HL-60 (cell line): ENCODE data around the gene VWA7.
"Not testable (repeated sequence)": the region's sequence is repeated elsewhere in the genome, so short reads cannot be mapped to it uniquely, and the experiment has no call there.

Experiments used
- DNase-seq, 2 experiments: peaks; one replicate each; pipeline ENCODE4 v3.0.0-alpha.2; 2010 to 2020; ENCODE audit warnings: low read depth in 1 of 2, low spot score in 1 of 2
- H3K27ac ChIP-seq: fragments of 250-450 bp; sonication (Bioruptor Pico); replicated peaks from 2 replicates; pipeline ENCODE4 v1.5.1; 2020; ENCODE audit warnings: mild to moderate bottlenecking, moderate library complexity
- H3K27me3 ChIP-seq: fragments of 250-450 bp; sonication (Bioruptor Pico); 2 replicates; pipeline ENCODE4 v1.5.1; 2021; ENCODE audit warnings: mild to moderate bottlenecking, moderate library complexity; ENCODE audit not compliant: insufficient read depth, poor library complexity, severe bottlenecking
- H3K4me3 ChIP-seq: replicated peaks from 2 replicates; pipeline ENCODE4 v1.5.1; 2011; ENCODE audit warnings: mild to moderate bottlenecking, control low read depth, low read length; ENCODE audit not compliant: insufficient read depth
- GABPA ChIP-seq: IDR thresholded peaks from 2 replicates; pipeline ENCODE4 v1.6.1; 2012; ENCODE audit warnings: low read depth
- POLR2AphosphoS5 ChIP-seq: IDR thresholded peaks from 2 replicates; pipeline ENCODE4 v1.6.1; 2012; ENCODE audit warnings: low read depth
- SPI1 ChIP-seq: IDR thresholded peaks from 2 replicates; pipeline ENCODE4 v1.6.1; 2012; ENCODE audit warnings: low read depth, mild to moderate bottlenecking, borderline replicate concordance
- TF ChIP-seq, protein P1 (sequence below): IDR thresholded peaks from one replicate; pipeline ENCODE4 v1.5.1; 2011; ENCODE audit warnings: low read length, control low read depth, inconsistent platforms; ENCODE audit not compliant: insufficient read depth
- TF ChIP-seq, protein P2 (sequence below): IDR thresholded peaks from 2 replicates; pipeline ENCODE4 v1.6.1; 2012; ENCODE audit warnings: low read depth; ENCODE audit not compliant: insufficient replicate concordance

Gene VWA7

DNA sequence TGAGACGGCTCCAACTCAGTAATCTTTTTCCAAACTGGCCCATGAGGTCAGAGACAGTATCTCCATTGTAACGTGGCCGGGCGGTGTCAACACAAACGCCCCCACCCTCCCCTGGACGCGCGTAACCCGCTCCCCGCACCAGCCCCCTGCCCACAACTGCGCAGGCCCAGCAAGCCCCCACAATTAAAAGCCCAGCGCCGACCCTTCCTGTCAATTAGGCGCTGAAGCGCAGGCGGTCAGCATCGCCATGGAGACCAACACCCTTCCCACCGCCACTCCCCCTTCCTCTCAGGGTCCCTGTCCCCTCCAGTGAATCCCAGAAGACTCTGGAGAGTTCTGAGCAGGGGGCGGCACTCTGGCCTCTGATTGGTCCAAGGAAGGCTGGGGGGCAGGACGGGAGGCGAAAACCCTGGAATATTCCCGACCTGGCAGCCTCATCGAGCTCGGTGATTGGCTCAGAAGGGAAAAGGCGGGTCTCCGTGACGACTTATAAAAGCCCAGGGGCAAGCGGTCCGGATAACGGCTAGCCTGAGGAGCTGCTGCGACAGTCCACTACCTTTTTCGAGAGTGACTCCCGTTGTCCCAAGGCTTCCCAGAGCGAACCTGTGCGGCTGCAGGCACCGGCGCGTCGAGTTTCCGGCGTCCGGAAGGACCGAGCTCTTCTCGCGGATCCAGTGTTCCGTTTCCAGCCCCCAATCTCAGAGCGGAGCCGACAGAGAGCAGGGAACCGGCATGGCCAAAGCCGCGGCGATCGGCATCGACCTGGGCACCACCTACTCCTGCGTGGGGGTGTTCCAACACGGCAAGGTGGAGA, 38.1 kb upstream of the VWA7 start, which contains the start of the genes HSPA1A and HSPA1L:
Gene HSPA1A, plus strand, starts transcription at position 519 of the 814 bp plus-strand sequence. Its CDS starts 214 bp downstream, at position 733.
Gene HSPA1L, minus strand, starts transcription at position 259 of the 814 bp plus-strand sequence. CDS start 3,311 bp downstream, outside the sequence.
- TF ChIP-seq GABPA: no peak
- TF ChIP-seq, protein P1, sequence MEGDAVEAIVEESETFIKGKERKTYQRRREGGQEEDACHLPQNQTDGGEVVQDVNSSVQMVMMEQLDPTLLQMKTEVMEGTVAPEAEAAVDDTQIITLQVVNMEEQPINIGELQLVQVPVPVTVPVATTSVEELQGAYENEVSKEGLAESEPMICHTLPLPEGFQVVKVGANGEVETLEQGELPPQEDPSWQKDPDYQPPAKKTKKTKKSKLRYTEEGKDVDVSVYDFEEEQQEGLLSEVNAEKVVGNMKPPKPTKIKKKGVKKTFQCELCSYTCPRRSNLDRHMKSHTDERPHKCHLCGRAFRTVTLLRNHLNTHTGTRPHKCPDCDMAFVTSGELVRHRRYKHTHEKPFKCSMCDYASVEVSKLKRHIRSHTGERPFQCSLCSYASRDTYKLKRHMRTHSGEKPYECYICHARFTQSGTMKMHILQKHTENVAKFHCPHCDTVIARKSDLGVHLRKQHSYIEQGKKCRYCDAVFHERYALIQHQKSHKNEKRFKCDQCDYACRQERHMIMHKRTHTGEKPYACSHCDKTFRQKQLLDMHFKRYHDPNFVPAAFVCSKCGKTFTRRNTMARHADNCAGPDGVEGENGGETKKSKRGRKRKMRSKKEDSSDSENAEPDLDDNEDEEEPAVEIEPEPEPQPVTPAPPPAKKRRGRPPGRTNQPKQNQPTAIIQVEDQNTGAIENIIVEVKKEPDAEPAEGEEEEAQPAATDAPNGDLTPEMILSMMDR: no peak
- TF ChIP-seq POLR2AphosphoS5: no peak
- TF ChIP-seq SPI1: no peak
- TF ChIP-seq, protein P2, sequence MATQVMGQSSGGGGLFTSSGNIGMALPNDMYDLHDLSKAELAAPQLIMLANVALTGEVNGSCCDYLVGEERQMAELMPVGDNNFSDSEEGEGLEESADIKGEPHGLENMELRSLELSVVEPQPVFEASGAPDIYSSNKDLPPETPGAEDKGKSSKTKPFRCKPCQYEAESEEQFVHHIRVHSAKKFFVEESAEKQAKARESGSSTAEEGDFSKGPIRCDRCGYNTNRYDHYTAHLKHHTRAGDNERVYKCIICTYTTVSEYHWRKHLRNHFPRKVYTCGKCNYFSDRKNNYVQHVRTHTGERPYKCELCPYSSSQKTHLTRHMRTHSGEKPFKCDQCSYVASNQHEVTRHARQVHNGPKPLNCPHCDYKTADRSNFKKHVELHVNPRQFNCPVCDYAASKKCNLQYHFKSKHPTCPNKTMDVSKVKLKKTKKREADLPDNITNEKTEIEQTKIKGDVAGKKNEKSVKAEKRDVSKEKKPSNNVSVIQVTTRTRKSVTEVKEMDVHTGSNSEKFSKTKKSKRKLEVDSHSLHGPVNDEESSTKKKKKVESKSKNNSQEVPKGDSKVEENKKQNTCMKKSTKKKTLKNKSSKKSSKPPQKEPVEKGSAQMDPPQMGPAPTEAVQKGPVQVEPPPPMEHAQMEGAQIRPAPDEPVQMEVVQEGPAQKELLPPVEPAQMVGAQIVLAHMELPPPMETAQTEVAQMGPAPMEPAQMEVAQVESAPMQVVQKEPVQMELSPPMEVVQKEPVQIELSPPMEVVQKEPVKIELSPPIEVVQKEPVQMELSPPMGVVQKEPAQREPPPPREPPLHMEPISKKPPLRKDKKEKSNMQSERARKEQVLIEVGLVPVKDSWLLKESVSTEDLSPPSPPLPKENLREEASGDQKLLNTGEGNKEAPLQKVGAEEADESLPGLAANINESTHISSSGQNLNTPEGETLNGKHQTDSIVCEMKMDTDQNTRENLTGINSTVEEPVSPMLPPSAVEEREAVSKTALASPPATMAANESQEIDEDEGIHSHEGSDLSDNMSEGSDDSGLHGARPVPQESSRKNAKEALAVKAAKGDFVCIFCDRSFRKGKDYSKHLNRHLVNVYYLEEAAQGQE: no peak
- DNase-seq: no peak
- H3K27me3 ChIP-seq: no peaks in the 10 kb centered on the region
- H3K27ac ChIP-seq: no peak within 1 kb of the TSS
- no peak within 1 kb of the TSS for H3K4me3 ChIP-seq

DNA sequence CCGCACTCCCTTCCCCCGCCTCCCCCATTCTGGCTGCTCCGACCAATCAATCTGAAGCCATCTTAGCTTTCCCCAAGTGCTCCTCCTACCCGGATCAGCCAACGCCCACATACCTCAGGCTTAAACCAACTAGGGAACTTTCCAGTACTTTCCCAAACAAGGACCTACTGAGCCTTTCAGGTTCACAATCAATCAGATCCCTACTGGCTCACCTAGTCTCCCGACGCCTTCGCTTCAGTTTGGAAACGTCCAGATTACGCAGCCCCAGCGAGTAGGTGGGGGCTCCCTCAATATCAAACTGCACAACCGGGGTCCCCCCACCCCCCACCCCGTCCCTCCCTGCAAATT, 37.5 kb upstream of the VWA7 start:
- TF ChIP-seq POLR2AphosphoS5 (no peak), GABPA (no peak)
- TF ChIP-seq, protein P1: no peak
- DNase-seq: peak in 1 of 2 experiments; percentile 26
- Histone ChIP-seq H3K27ac (no peak overlapping the region), H3K27me3 (no peaks in the 10 kb centered on the region), H3K4me3 (no peak overlapping the region)

DNA sequence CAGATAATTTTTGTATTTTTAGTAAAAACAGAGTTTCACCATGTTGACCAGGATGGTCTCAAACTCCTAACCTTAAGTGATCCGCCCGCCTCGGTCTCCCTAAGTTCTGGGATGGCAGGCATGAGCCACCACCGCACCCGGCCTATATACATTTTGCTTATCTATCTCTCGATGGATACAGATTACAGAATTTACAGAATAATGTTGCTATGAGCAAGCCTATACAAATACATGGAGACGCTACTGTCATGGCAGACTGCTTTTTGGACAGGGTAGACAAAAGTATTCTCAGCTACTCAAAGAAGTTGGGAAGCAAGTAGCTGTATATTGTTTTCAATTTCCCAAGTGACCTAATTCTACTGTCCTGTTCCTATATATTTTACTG, 36.3 kb upstream of the VWA7 start:
- H3K27me3 ChIP-seq: no peaks in the 10 kb centered on the region
- H3K4me3 ChIP-seq: no peak overlapping the region
- DNase-seq: no peak
- no peak for TF ChIP-seq POLR2AphosphoS5
- peak overlapping the region; percentile 6 for H3K27ac ChIP-seq

DNA sequence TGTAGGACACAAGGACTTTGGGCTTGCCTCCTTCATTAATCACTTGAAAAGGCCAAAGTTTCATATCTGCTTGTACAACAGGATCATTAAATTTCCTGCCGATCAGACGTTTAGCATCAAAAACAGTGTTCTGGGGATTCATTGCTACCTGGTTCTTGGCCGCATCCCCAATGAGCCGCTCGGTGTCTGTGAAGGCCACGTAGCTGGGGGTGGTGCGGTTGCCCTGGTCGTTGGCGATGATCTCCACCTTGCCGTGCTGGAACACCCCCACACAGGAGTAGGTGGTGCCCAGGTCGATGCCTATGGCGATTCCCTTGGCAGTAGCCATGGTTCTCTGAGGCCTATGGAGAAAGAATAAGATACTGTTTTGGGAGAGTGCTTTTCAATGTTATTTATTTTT, 34.5 kb upstream of the VWA7 start:
- Histone ChIP-seq H3K27me3 (no peaks in the 10 kb centered on the region), H3K27ac (no peak overlapping the region), H3K4me3 (no peak overlapping the region)
- no peak for DNase-seq
- TF ChIP-seq GABPA (no peak), POLR2AphosphoS5 (no peak), SPI1 (no peak)
- TF ChIP-seq, protein P2: no peak
- TF ChIP-seq, protein P1: no peak

DNA sequence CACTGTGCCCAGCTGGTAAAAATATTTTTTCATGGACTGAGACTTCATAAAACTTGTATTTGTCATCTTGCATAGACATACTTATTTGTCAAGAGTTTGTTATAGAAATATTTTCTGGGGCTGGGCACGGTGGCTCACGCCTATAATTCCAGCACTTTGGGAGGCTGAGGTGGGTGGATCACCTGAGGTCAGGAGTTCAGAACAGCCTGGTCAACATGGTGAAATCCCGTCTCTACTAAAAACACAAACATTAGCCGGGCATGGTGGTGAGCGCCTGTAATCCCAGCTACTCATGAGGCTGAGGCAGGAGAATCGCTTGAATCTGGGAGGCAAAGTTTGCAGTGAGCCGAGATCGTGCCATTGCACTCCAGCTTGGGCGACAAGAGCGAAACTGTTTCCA, 31.5 kb upstream of the VWA7 start:
- H3K27ac ChIP-seq, H3K4me3 ChIP-seq, DNase-seq, H3K27me3 ChIP-seq: not testable (repeated sequence)
